IgD-negative memory B cell (primary cell): ENCODE data around the gene TBC1D10A. TPM values are rescaled to one million over a fixed set of nuclear protein-coding genes. Genes with fewer than 3 reads are reported as not detected.

Experiments used
- H3K27ac Mint-ChIP-seq, 3 donors: one replicate each; pipeline ENCODE4 v1.8.0; 2020 to 2022; ENCODE audit warnings: mild to moderate bottlenecking in 3 of 3, mixed read lengths in 3 of 3, moderate library complexity in 1 of 3
- H3K27me3 Mint-ChIP-seq: one replicate; pipeline ENCODE4 v1.8.0; 2021; ENCODE audit warnings: mixed read lengths
- H3K36me3 Mint-ChIP-seq: one replicate; pipeline ENCODE4 v1.8.0; 2020; ENCODE audit warnings: mild to moderate bottlenecking, mixed read lengths
- H3K4me1 Mint-ChIP-seq, 3 donors: one replicate each; pipeline ENCODE4 v1.8.0; 2020 to 2022; ENCODE audit warnings: mixed read lengths in 3 of 3, mild to moderate bottlenecking in 1 of 3
- H3K4me3 Mint-ChIP-seq, 4 donors: one replicate each; pipeline ENCODE4 v1.8.0; 2020 to 2022; ENCODE audit warnings: mild to moderate bottlenecking in 4 of 4, mixed read lengths in 4 of 4, moderate library complexity in 3 of 4
- H3K9me3 Mint-ChIP-seq, 3 donors: one replicate each; pipeline ENCODE4 v1.8.0; 2020 to 2021; ENCODE audit warnings: mixed read lengths in 3 of 3, mild to moderate bottlenecking in 1 of 3
- polyA plus RNA-seq: library from polyadenylated mRNA; unstranded; fragments of 300-500 nt; fragmentation: Illumina TruSeq; gene quantifications from one replicate; pipeline ENCODE4 v1.2.3, GENCODE V29; 2021

TBC1D10A gene
- polyA plus RNA-seq, 1 donor from 2014 or later = 44.0 TPM

DNA sequence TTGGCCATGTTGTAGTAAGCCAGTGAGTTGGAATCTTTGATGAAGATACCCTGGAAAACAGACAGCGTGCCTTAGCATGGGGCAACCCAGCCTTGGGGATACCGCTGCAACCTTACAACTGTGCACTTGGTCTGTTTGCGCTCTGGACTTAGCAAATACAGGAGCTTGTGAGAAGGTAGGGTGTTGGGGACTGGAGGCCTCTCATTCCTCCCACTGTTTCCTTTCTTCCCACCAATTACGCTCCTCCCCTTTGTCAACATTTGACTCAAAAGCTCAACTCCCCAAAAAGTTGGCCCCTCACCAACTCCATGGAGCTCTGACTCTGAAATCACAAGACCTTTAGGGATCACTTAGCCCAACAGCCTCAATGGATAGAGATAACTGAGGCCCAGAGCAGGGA is 7.9 kb upstream of the TBC1D10A start:
- Mint-ChIP-seq H3K36me3 (peaks cover 2% of the 10 kb centered on the region), H3K9me3 (no peaks in the 10 kb centered on the region), H3K4me1 (no peaks in the 10 kb centered on the region), H3K27me3 (no peaks in the 10 kb centered on the region), H3K4me3 (no peak overlapping the region), H3K27ac (peak overlapping the region in 1 of 3 donors; percentile 64)

DNA sequence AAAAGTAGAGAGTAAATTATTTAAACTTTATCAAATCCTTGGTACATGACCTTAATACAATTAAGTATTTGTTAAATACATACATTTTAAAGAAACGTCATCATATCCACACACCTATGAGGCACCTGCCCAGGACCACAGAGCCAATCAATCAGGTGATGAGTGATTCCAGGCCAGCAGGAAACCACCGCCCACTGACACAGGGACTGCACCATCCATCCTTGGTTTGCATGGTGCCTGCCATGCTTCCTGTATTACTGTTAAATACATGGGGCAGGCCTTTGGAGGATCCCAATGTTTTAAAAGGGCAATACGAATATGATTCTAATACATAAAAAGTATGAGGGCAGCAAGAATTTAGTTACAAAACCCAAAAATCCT is 7.0 kb upstream of the TBC1D10A start:
- H3K4me1 Mint-ChIP-seq = no peaks in the 10 kb centered on the region
- peaks cover 2% of the 10 kb centered on the region for H3K36me3 Mint-ChIP-seq
- H3K27ac Mint-ChIP-seq = no peak overlapping the region
- no peaks in the 10 kb centered on the region for H3K9me3 Mint-ChIP-seq
- H3K4me3 Mint-ChIP-seq = no peak overlapping the region
- no peaks in the 10 kb centered on the region for H3K27me3 Mint-ChIP-seq

DNA sequence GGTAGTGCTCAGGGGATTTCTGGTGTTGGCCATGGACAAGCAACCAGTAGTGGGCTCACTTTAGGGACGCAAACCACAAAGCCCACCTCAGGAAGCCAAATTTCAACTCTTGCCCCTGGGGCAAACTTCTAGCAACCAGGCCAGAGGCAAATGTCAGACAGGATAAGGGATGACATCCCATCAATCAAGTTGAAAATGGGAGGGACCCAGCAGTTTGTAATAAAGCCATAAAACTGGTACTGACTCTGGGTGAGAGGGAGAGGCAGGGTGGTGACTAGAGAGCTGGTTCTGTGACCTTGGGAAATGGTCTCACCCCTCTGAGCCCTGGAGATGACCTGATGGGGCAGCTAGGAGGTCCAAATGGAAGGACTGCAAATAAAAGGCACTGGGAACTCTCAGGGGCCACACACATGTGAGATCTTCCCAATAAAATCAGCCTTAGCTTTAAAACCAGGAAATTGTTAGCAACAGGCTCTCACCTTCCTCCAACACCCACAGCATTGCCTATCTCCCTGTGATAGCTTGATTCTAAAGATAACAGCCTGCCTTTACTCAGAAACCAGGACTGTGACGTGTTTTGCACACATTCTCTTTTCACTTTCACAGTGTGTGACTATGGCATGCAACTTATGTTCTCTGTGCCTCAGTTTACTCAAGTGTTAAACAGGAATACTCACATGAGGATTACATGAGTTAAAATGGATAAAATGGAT is 6.4 kb upstream of the TBC1D10A start:
- H3K27me3 Mint-ChIP-seq = no peaks in the 10 kb centered on the region
- no peaks in the 10 kb centered on the region for H3K9me3 Mint-ChIP-seq
- H3K27ac Mint-ChIP-seq = peak overlapping the region in 2 of 3 donors; percentile 18 to 39
- peaks cover 0 to 3% (median 0%) of the 10 kb centered on the region in 3 donors for H3K4me1 Mint-ChIP-seq
- H3K4me3 Mint-ChIP-seq = no peak overlapping the region
- H3K36me3 Mint-ChIP-seq = peaks cover 2% of the 10 kb centered on the region

DNA sequence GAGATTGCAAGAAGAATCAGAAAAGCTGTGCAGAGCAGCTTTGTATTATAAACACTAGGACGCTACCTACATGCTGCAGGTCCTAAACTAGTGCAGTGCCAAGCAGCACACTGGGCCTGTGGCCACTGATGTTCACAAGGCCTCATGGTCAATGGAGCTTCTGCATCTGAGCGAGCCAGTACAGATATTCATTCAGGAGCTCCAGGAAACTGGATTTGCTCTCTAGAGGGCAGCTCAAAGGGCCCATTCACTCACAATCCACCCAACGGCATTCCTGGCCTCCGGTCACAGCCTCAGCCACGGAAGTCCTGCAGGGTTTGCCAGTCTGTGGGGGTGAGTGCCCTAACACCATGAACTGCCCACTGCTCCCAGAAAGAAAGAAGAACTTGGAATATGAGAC is 5.8 kb upstream of the TBC1D10A start:
- Mint-ChIP-seq H3K36me3 (peaks cover 2% of the 10 kb centered on the region), H3K4me3 (no peak overlapping the region), H3K27me3 (no peaks in the 10 kb centered on the region), H3K27ac (peak overlapping the region in 1 of 3 donors; percentile 18), H3K4me1 (peaks cover 4 to 5% (median 5%) of the 10 kb centered on the region in 3 donors), H3K9me3 (no peaks in the 10 kb centered on the region)

DNA sequence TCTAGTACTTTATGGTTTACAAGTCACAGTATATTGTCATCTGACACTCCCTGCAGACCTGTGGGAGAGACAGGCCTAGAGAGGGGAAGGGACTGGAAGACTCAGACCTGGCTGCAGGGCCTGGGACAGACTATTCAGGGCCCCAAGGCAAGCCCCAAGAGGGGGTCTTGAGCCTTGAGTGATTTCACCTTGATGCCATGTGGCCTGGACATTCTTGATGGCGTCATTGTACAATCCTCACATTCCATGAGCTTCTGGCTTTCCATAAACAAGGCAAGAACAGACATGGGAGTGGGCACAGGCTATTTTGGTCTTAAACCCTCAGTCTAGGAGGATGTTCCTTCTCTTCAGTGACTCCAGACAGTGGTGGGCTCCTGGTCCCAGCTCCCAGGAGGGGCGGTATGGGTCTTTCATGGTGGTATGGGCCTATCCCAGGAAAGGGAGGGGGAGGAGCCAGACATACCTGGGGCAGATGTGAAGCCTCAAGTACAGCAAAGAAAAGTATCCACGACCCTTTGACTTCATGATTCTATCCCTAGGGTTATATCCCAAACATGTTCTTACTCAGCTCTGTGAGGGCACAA is 1.8 kb upstream of the TBC1D10A start:
- H3K27ac Mint-ChIP-seq = peak overlapping the region in 2 of 3 donors; percentile 39 to 92
- peaks cover 19 to 30% (median 30%) of the 10 kb centered on the region in 3 donors for H3K4me1 Mint-ChIP-seq

DNA sequence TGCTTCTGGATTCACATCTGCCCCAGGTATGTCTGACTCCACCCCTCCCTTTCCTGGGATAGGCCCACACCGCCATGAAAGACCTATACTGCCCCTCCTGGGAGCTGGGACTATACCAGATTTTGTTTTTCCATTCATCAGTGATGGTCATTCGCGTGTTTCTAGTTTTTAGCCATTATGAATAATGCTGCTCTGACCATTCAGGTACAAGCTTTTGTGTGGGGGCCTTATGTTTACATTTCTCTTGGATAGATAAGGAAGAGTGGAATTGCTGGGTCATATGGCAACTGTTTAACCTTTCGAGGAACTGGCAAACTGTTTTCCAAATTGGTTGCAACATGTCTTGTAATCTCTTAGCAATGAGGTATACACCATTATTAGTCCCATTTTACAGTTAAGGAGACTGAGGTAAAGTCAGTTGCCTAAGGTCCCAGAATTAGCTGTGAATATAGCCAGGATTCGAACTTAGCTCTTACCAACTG is 1.2 kb upstream of the TBC1D10A start:
- Mint-ChIP-seq H3K27me3 (no peaks in the 10 kb centered on the region), H3K4me1 (peaks cover 24 to 35% (median 34%) of the 10 kb centered on the region in 3 donors), H3K9me3 (no peaks in the 10 kb centered on the region), H3K4me3 (peak overlapping the region in 3 of 4 donors; percentile 62 to 92 (median 86)), H3K36me3 (peaks cover 4% of the 10 kb centered on the region), H3K27ac (peak overlapping the region in 2 of 3 donors; percentile 39 to 92)

More for the DNA sequence above, 1.8 kb upstream of the TBC1D10A start:
- Mint-ChIP-seq H3K27me3 (no peaks in the 10 kb centered on the region), H3K36me3 (peaks cover 2% of the 10 kb centered on the region), H3K9me3 (no peaks in the 10 kb centered on the region), H3K4me3 (peak overlapping the region in 1 of 4 donors; percentile 86)

DNA sequence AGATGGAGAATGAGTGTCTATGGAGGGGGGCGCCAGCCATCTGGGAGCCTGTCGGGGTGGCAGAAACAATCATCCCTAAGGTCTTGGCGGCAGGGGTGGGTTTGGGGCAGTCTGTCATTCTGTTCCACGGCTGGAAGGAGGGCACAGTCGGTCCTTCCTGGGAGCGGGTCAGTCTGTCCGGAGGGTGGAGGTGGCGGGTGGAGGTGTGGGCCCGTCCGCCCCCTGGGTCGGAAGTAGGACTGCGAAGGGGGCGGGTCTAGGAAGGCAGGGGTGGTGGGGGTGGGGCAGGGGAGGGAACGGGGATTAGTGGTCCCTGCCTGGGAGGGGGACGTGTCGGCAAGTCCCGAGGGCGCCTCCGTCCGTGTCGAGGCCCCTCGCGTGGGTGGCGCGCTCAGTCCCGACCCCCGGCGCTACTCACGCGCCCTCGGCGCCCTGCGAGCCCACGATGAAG is 461 bp downstream of the TBC1D10A start:
- Mint-ChIP-seq H3K9me3 (no peaks in the 10 kb centered on the region), H3K36me3 (peaks cover 4% of the 10 kb centered on the region), H3K27me3 (no peaks in the 10 kb centered on the region), H3K4me1 (peaks cover 24 to 42% (median 39%) of the 10 kb centered on the region in 3 donors), H3K4me3 (peak overlapping the region; percentile 84 to 96 (median 90)), H3K27ac (peak overlapping the region in 1 of 3 donors; percentile 90)

DNA sequence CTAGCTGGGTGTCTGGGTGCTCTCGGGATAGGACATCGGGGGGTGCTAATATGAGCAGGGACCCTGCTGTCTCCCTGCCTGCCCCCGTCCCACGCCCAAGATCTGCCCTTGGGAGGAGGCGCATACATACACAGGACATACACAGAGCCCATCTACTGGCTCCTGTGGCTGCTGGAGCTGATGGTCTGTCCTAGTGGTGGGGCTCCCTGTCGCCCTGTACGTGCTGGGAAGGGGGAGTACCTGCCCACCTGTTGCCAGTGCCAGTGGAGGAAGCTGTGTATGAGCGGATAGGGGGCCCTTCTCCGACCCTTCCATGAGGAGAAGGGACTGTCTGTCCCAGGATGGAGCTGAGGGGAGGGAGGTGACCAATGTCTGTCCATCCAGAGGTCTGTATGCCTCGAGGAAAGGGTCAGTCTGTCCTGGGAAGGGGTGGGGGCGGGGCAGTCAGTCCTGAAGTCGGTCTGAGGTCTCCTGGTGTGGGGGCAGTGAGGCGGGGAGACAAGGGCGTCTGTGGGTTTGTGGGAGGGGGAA is 952 bp downstream of the TBC1D10A start:
- no peaks in the 10 kb centered on the region for H3K9me3 Mint-ChIP-seq
- H3K27me3 Mint-ChIP-seq = no peaks in the 10 kb centered on the region

DNA sequence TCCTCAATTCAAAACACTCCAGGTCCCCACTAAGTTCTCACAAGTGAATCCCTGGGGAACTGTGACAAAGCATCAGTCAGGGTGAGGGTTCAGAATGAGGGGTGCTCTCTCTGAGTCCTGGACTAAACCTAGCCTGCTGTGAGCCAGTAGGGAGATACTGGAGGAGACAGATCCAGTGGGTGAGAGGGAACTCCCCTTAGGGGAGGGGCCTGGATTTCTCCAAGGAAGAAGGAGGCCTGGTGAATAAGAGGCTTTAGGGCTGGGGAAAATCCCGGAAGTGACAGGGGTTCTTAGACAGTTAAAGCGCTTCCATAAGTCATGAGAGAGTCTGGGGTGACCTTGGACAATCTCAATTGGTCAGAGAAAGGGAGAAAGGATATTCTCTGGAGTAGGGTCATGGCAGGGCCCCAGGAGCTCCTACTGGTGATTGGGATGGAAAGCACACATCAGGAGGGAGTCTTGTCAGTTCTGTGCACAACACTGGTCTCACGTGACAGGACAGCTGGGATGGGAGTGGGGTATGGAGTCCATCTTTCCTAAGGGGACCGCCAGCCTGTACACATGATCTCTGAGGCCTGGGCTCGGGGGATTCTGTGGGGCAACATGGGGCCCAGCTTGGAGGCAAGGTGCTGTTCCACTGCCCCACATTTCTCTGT is 1.5 kb downstream of the TBC1D10A start:
- H3K27me3 Mint-ChIP-seq = no peaks in the 10 kb centered on the region
- no peaks in the 10 kb centered on the region for H3K9me3 Mint-ChIP-seq
- H3K4me3 Mint-ChIP-seq = peak overlapping the region; percentile 69 to 96 (median 89)
- peak overlapping the region; percentile 67 to 90 (median 72) for H3K27ac Mint-ChIP-seq
- peaks cover 4% of the 10 kb centered on the region for H3K36me3 Mint-ChIP-seq
- H3K4me1 Mint-ChIP-seq = peaks cover 30 to 43% (median 43%) of the 10 kb centered on the region in 3 donors

More for the DNA sequence above, 952 bp downstream of the TBC1D10A start:
- Mint-ChIP-seq H3K4me1 (peaks cover 25 to 43% (median 39%) of the 10 kb centered on the region in 3 donors), H3K4me3 (peak overlapping the region; percentile 69 to 96 (median 89)), H3K27ac (peak overlapping the region; percentile 63 to 90 (median 72)), H3K36me3 (peaks cover 4% of the 10 kb centered on the region)

DNA sequence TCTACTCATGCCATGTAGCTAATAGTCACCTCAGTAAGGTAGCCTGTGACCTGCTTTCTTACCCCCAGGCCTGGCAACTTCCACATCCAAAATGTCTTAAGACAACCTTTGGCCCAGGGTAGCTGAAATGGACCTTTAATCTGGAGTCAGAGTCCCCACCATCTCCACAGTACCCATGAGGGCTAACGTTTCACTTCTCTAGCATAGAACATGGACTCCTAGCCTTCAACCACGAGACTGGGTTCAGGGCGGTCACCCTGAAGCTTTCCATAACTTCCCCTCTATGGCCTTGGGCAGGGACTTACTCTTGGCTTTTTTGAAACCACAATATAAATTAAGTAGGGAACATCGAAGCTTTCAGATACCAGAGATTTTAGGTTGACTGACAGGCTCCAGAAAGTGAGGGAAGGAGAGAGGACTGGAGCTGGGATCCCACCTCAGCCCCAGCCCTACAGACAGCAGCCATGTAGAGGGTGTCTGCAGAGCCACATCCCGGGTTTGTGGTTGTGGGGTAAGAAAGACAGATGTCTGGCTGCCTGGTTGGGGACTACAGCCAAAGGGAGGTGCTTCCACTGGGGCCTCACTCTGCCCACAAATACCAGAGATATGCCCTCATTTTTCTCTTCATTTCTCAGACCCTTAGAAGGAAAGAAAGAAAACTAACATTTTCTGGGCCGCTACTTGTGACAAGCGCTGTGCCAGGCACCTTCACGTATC is 2.6 kb downstream of the TBC1D10A start:
- Mint-ChIP-seq H3K4me1 (peaks cover 35 to 50% (median 43%) of the 10 kb centered on the region in 3 donors), H3K27me3 (no peaks in the 10 kb centered on the region), H3K36me3 (peaks cover 4% of the 10 kb centered on the region), H3K4me3 (peak overlapping the region; percentile 21 to 94 (median 76)), H3K9me3 (no peaks in the 10 kb centered on the region), H3K27ac (peak overlapping the region in 1 of 3 donors; percentile 7)

DNA sequence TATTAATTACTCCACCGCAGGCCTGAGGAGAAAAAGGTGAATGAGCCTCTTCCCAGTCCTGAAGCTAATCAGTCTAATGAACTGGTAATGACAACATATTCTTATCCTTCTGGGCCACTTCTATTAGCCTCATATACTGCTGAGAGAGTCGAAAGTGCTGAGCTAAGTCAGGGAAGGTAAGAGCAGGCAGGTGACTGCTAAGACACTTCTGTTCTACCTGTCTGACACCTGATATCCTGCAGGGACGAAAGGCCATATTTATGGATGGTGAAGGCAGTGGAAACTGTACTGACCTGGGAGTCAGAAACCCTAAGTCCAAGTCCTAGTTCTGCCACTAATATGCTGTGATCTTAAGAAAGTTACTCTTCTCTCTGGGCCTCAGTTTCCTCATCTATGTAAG is 3.5 kb downstream of the TBC1D10A start:
- Mint-ChIP-seq H3K4me3 (peak overlapping the region in 2 of 4 donors; percentile 21 to 69), H3K4me1 (peaks cover 41 to 58% (median 51%) of the 10 kb centered on the region in 3 donors), H3K27ac (peak overlapping the region in 1 of 3 donors; percentile 70), H3K9me3 (no peaks in the 10 kb centered on the region), H3K27me3 (no peaks in the 10 kb centered on the region), H3K36me3 (peaks cover 4% of the 10 kb centered on the region)

DNA sequence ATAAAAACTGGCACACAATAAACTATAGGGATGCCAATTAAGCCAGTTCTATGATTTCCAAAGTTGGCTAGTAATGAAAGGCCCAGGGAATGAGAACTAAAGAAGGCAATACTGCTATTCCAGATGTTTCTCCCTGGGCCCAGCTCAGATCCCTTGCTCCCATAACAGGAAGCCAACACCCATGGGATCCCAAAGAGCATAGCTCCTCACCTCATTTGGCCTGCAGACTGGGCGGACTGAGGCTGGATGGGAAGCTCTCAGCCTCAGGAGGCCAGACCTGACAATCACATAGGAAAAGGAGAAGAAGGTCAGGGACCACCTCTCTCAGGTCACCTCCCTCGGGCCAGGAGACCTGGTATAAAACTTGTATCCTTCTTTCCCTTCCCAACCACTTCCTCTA is 5.3 kb downstream of the TBC1D10A start:
- H3K27me3 Mint-ChIP-seq = no peaks in the 10 kb centered on the region
- H3K27ac Mint-ChIP-seq = no peak overlapping the region
- no peaks in the 10 kb centered on the region for H3K9me3 Mint-ChIP-seq
- peak overlapping the region in 1 of 4 donors; percentile 63 for H3K4me3 Mint-ChIP-seq
- H3K36me3 Mint-ChIP-seq = peaks cover 7% of the 10 kb centered on the region
- H3K4me1 Mint-ChIP-seq = peaks cover 45 to 59% (median 51%) of the 10 kb centered on the region in 3 donors

DNA sequence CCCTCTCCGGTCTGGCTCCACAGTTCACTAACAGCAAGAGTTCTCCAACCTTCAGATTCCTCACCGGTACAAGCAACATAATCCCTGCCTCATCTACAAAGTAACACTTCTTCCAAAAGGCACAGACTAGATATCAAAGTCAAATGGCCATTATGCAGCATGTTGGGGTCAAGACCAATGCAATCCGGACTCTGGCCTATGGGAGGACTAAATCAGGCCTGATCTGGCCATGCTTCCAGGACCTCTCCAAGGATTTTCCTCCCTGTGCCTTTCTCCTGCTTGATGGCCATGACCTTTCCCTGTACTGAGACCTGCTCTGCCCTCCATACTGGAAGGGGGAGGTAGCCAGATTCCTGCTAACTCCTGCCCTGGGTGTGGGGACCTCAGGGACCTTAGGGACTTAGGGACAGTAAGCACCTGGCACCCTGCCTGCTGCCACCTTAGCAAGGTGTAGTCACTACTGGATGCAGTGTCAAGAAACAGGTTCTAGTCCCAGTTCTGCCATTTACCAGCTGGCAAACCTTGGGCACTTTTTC is 6.7 kb downstream of the TBC1D10A start:
- Mint-ChIP-seq H3K27ac (no peak overlapping the region), H3K27me3 (no peaks in the 10 kb centered on the region), H3K36me3 (peaks cover 7% of the 10 kb centered on the region), H3K4me3 (peak overlapping the region in 1 of 4 donors; percentile 49), H3K4me1 (peaks cover 45 to 65% (median 52%) of the 10 kb centered on the region in 3 donors), H3K9me3 (no peaks in the 10 kb centered on the region)
